Lower leg skin (tissue), 3 donors: Measurements from ENCODE around the gene FOXP1.

ENCODE experiments used
- POLR2A ChIP-seq, 2 donors: fragments of 450-650 bp; IDR thresholded peaks; one replicate each; pipeline ENCODE4 v1.6.1; 2016 to 2017; ENCODE audit warnings: antibody characterized with exemption in 2 of 2, mild to moderate bottlenecking in 1 of 2, moderate library complexity in 1 of 2
- TF ChIP-seq, protein P1 (sequence below), 3 donors: fragments of 450-650 bp; IDR thresholded peaks; one replicate each; pipeline ENCODE4 v1.5.1; 2016; ENCODE audit warnings: antibody characterized with exemption in 3 of 3, mild to moderate bottlenecking in 3 of 3, moderate library complexity in 2 of 3

DNA sequence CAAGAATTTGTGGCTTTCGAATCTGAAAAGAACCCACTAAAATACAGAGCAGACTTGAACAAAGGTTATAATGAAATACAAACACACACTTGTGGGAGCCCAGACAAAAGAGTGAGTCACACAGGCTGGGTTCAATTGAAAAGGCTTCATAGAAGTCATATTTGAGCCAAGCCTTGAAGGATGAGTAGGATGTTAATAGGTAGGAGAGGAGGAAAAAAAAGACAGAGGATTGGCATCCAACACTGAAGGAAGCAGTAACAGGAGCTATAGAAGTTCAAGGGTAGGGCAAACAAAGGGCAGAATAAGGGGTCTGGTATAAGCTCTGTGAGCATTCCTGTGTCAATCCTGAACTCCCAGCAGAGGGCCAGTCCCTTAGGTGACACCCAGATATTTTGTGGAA, 325.4 kb downstream of the FOXP1 start:
- TF ChIP-seq, protein P1, sequence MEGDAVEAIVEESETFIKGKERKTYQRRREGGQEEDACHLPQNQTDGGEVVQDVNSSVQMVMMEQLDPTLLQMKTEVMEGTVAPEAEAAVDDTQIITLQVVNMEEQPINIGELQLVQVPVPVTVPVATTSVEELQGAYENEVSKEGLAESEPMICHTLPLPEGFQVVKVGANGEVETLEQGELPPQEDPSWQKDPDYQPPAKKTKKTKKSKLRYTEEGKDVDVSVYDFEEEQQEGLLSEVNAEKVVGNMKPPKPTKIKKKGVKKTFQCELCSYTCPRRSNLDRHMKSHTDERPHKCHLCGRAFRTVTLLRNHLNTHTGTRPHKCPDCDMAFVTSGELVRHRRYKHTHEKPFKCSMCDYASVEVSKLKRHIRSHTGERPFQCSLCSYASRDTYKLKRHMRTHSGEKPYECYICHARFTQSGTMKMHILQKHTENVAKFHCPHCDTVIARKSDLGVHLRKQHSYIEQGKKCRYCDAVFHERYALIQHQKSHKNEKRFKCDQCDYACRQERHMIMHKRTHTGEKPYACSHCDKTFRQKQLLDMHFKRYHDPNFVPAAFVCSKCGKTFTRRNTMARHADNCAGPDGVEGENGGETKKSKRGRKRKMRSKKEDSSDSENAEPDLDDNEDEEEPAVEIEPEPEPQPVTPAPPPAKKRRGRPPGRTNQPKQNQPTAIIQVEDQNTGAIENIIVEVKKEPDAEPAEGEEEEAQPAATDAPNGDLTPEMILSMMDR (IDR thresholded peaks at IDR 0.05), result no peak
- TF ChIP-seq POLR2A (IDR thresholded peaks at IDR 0.05), result no peak
